ENCODE measurements around the gene TRPM7. TPM values are rescaled to one million over a fixed set of nuclear protein-coding genes. Genes with fewer than 3 reads are reported as not detected.
"Not testable (repeated sequence)": the region's sequence is repeated elsewhere in the genome, so short reads cannot be mapped to it uniquely, and the experiment has no call there.

Gene TRPM7
- total and polyA plus RNA-seq, 4 donors = 17.6 to 59.7 (median 37.1) TPM

DNA sequence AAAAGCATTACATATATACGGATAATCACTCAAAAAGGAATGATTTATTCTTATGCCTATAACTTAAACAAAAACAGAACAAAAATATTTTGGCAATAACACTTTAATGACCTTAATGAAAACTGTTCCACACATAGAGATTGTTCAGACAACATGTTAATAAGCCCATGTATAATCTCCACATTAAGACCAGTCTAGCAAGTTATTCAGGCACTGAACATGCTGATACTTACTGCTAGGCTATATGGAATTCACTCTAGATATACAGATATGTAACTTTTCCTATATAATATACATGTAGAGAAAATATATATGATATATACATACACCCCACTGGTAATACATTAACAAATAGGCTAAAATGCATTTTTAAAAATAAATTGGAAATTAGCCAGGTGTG is 96.3 kb downstream of the TRPM7 start:
- peaks cover 29% of the 10 kb centered on the region for H3K36me3 ChIP-seq (ENCODE audit: control insufficient read depth, insufficient read depth, low read length)
- H3K4me3 ChIP-seq (ENCODE audit: low read depth, low read length) = no peak overlapping the region
- no peaks in the 10 kb centered on the region for H3K4me1 ChIP-seq (ENCODE audit: control insufficient read depth, insufficient read depth, low read length)
- no peak for DNase-seq (ENCODE audit: low read depth in 4 of 6, low spot score in 6 of 6)
- no CpG with 5 or more reads among the region's 1 CpG for WGBS (ENCODE audit: insufficient coverage)
- no peaks in the 10 kb centered on the region for H3K27me3 ChIP-seq (ENCODE audit: control insufficient read depth, insufficient read depth, low read length)
- H3K9me3 ChIP-seq (ENCODE audit: control insufficient read depth, insufficient read depth, low read length) = no peaks in the 10 kb centered on the region
- no peak overlapping the region for H3K27ac ChIP-seq (ENCODE audit: low read depth, low read length)

DNA sequence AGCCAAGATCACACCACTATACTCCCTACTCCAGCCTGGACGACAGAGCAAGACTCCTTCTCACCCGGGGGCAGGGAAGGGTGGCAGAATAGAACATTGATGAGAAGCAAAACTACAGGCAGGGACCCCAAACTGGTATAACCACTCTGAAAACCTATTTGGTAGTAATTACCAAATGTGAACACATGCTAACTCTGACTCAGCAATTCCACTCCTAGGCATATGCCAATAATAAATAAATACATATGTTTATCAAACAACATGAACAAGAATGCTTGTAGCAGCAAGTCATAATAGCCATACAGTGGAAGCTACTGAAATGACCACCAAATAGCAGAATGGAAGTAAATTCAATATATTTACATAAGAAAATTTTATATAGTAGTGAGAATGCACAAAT is 109.1 kb downstream of the TRPM7 start:
- DNase-seq (ENCODE audit: low read depth in 4 of 6, low spot score in 6 of 6) = no peak
- H3K4me3 ChIP-seq (ENCODE audit: low read depth, low read length) = no peak overlapping the region
- no peaks in the 10 kb centered on the region for H3K4me1 ChIP-seq (ENCODE audit: control insufficient read depth, insufficient read depth, low read length)
- H3K36me3 ChIP-seq (ENCODE audit: control insufficient read depth, insufficient read depth, low read length) = peaks cover 11% of the 10 kb centered on the region
- H3K9me3 ChIP-seq (ENCODE audit: control insufficient read depth, insufficient read depth, low read length) = no peaks in the 10 kb centered on the region
- H3K27me3 ChIP-seq (ENCODE audit: control insufficient read depth, insufficient read depth, low read length) = no peaks in the 10 kb centered on the region
- no peak overlapping the region for H3K27ac ChIP-seq (ENCODE audit: low read depth, low read length)
- WGBS (ENCODE audit: insufficient coverage) = no CpG with 5 or more reads among the region's 2 CpGs

DNA sequence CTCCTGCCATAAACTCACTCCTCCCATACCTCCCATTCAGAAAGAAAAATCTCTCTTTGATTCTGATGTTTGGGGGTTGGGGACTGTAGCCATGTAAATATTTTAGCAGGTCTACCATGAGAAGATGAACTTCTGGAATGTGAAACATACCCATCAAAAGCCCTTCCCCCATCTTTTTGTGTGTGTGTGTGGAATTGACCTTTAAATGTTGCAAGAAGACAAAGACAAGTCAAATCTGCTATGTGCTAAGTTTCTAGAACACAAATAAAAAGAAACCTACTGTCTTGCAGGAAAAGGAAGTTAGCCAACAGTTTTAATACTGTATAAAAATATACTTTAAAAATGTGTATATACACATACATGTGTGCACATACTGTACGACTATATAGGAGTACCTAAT is 110.4 kb downstream of the TRPM7 start:
- H3K9me3 ChIP-seq (ENCODE audit: control insufficient read depth, insufficient read depth, low read length) = no peaks in the 10 kb centered on the region
- no peaks in the 10 kb centered on the region for H3K4me1 ChIP-seq (ENCODE audit: control insufficient read depth, insufficient read depth, low read length)
- H3K27ac ChIP-seq (ENCODE audit: low read depth, low read length) = no peak overlapping the region
- no CpG with 5 or more reads among the region's 1 CpG for WGBS (ENCODE audit: insufficient coverage)
- H3K36me3 ChIP-seq (ENCODE audit: control insufficient read depth, insufficient read depth, low read length) = peaks cover 10% of the 10 kb centered on the region
- no peak overlapping the region for H3K4me3 ChIP-seq (ENCODE audit: low read depth, low read length)
- DNase-seq (ENCODE audit: low read depth in 4 of 6, low spot score in 6 of 6) = no peak
- no peaks in the 10 kb centered on the region for H3K27me3 ChIP-seq (ENCODE audit: control insufficient read depth, insufficient read depth, low read length)

DNA sequence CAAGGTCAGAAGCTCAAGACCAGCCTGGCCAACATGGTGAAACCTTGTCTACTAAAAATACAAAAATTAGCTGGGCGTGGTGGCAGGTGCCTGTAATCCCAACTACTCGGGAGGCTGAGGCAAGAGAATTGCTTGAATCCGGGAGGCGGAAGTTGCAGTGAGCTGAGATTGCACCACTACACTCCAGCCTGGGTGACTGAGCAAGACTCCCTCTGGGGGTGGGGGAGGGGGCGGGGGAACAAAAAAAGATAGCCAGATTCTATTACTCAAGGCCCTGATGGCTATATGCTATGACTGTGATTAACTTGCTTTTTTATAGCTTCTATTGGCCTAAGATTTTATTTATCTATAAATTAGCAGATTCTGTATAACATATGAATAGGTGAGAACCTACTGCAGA is 112.8 kb downstream of the TRPM7 start:
- peaks cover 16% of the 10 kb centered on the region for H3K36me3 ChIP-seq (ENCODE audit: control insufficient read depth, insufficient read depth, low read length)
- not testable (repeated sequence) for H3K4me3 ChIP-seq (ENCODE audit: low read depth, low read length); H3K27ac ChIP-seq (ENCODE audit: low read depth, low read length); H3K27me3 ChIP-seq (ENCODE audit: control insufficient read depth, insufficient read depth, low read length); H3K4me1 ChIP-seq (ENCODE audit: control insufficient read depth, insufficient read depth, low read length); DNase-seq (ENCODE audit: low read depth in 4 of 6, low spot score in 6 of 6); H3K9me3 ChIP-seq (ENCODE audit: control insufficient read depth, insufficient read depth, low read length)
- no CpG with 5 or more reads among the region's 5 CpGs for WGBS (ENCODE audit: insufficient coverage)

DNA sequence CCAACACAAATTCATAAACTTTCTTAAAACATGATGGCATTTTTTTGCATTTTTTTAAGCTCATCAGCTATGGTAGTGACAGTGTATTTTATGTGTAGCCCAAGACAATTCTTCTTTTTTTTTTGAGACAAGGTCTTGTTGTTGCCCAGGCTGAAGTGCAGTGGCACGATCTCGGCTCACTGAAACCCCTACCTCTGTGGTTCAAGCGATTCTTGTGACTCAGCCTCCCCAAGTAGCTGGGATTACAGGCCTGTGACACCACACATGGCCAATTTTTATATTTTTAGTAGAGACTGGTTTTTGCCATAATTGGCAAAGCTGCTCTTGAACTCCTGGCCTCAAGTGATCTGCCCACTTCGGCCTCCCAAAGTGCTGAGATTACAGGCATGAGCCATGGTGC is 122.8 kb downstream of the TRPM7 start:
- no peak for DNase-seq (ENCODE audit: low read depth in 4 of 6, low spot score in 6 of 6)
- no peaks in the 10 kb centered on the region for H3K4me1 ChIP-seq (ENCODE audit: control insufficient read depth, insufficient read depth, low read length)
- WGBS (ENCODE audit: insufficient coverage) = 100% methylated on average over 4 of the region's 4 CpGs
- no peak overlapping the region for H3K4me3 ChIP-seq (ENCODE audit: low read depth, low read length)
- no peaks in the 10 kb centered on the region for H3K9me3 ChIP-seq (ENCODE audit: control insufficient read depth, insufficient read depth, low read length)
- H3K27ac ChIP-seq (ENCODE audit: low read depth, low read length) = no peak overlapping the region
- H3K36me3 ChIP-seq (ENCODE audit: control insufficient read depth, insufficient read depth, low read length) = peaks cover 18% of the 10 kb centered on the region
- no peaks in the 10 kb centered on the region for H3K27me3 ChIP-seq (ENCODE audit: control insufficient read depth, insufficient read depth, low read length)

DNA sequence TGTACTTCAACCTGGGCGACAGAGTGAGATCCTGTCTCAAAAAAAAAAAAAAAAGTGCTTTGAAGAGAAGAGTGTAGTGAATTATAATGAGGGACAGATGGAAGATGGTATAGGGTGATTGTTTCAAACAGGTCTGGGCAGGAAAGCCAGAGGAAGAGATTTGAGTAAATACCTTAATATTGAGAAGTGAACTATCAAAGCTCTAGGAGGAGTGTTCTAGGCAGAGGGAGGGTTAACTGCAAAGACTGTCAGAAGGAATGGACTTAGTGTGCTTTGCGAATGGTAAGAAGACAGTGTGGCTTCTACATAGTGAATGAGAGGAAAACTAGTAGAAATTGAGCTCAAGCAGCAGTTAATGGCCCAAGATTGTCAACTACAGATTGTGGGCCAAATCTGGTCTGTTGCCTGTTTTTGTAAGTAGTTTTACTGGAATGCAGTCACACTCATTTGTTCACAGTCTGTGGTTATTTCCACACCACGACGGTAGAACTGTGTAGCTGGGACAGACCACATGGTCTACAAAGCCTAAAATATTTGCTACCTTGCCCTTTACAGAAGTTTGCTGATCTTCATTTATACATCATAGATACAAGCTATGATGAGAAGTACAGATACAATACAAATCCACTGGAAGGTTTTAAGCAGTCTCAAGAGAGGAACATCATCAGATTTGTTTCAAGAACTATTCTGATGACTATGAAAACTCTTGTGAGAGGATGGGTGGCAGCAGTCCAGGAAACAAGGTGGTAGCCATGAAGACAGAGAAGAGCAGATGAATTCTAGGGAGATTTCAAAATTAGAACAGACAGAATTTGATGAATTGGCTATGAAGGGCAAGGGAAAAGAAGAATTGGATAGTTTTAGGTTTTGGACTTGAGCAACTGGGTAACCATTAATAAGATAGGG is 123.6 kb downstream of the TRPM7 start:
- WGBS (ENCODE audit: insufficient coverage) = 90% methylated on average over 2 of the region's 4 CpGs
- no peak for DNase-seq (ENCODE audit: low read depth in 4 of 6, low spot score in 6 of 6)
- H3K27me3 ChIP-seq (ENCODE audit: control insufficient read depth, insufficient read depth, low read length) = no peaks in the 10 kb centered on the region
- no peaks in the 10 kb centered on the region for H3K9me3 ChIP-seq (ENCODE audit: control insufficient read depth, insufficient read depth, low read length)
- no peaks in the 10 kb centered on the region for H3K4me1 ChIP-seq (ENCODE audit: control insufficient read depth, insufficient read depth, low read length)
- H3K4me3 ChIP-seq (ENCODE audit: low read depth, low read length) = no peak overlapping the region
- H3K36me3 ChIP-seq (ENCODE audit: control insufficient read depth, insufficient read depth, low read length) = peaks cover 16% of the 10 kb centered on the region
- H3K27ac ChIP-seq (ENCODE audit: low read depth, low read length) = no peak overlapping the region

DNA sequence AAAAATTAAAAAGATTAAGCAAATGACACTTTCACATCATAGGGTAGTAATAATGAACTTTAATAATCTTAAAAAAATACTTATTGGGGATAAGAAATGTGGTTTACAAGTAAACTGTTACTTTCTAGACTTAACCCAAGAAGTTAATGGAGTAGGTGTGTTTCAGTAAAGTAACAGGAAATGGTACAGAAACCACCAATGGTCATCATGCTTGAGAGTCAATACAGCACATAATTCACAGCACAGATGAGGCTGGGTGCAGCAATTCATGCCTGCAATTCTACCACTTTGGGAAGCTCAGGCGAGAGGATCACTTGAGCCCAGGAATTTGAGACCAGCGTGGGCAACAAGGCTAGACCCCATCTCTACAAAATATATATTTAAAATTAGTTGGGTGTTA is 128.6 kb downstream of the TRPM7 start:
- H3K9me3 ChIP-seq (ENCODE audit: control insufficient read depth, insufficient read depth, low read length) = no peaks in the 10 kb centered on the region
- DNase-seq (ENCODE audit: low read depth in 4 of 6, low spot score in 6 of 6) = no peak
- no peaks in the 10 kb centered on the region for H3K4me1 ChIP-seq (ENCODE audit: control insufficient read depth, insufficient read depth, low read length)
- H3K4me3 ChIP-seq (ENCODE audit: low read depth, low read length) = no peak overlapping the region
- H3K36me3 ChIP-seq (ENCODE audit: control insufficient read depth, insufficient read depth, low read length) = peaks cover 12% of the 10 kb centered on the region
- WGBS (ENCODE audit: insufficient coverage) = no CpG with 5 or more reads among the region's 2 CpGs
- no peak overlapping the region for H3K27ac ChIP-seq (ENCODE audit: low read depth, low read length)
- H3K27me3 ChIP-seq (ENCODE audit: control insufficient read depth, insufficient read depth, low read length) = no peaks in the 10 kb centered on the region

DNA sequence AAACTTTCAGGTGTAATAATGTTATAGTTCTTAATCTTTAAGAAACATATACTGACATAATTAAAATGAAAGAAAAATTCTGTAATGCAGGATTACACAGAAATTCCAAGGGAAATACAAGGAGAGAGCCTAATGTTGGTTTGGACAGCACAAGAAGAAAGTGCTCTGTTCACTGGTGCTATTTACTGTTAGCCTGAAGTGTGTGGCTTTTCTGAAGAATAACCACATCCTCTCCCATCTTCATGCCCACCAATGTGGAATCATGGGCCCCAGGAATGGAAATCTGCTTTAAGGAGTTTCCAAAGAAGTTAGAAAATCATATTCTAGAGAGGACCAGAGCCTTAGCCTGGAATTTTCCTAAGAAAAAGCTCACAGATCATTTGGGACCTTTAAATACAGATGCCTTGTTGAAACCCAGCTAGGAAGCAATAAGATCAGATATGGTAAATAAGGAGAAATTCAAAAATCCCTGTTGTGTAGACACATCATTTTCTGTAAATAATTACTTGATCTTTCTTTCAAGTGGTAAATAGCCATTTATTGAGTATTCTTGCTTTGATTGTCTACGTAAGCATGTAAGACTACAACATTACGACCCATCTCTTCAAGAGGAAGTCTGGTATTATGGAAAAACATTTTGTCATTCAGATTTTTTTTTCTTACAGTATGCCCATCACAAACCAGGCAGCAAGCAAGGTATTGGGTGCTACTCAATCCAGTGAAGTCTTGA is 129.8 kb downstream of the TRPM7 start:
- no peak for DNase-seq (ENCODE audit: low read depth in 4 of 6, low spot score in 6 of 6)
- no peaks in the 10 kb centered on the region for H3K4me1 ChIP-seq (ENCODE audit: control insufficient read depth, insufficient read depth, low read length)
- H3K36me3 ChIP-seq (ENCODE audit: control insufficient read depth, insufficient read depth, low read length) = peaks cover 11% of the 10 kb centered on the region
- H3K9me3 ChIP-seq (ENCODE audit: control insufficient read depth, insufficient read depth, low read length) = no peaks in the 10 kb centered on the region
- H3K27ac ChIP-seq (ENCODE audit: low read depth, low read length) = no peak overlapping the region
- no peak overlapping the region for H3K4me3 ChIP-seq (ENCODE audit: low read depth, low read length)
- no CpG with 5 or more reads among the region's 2 CpGs for WGBS (ENCODE audit: insufficient coverage)
- no peaks in the 10 kb centered on the region for H3K27me3 ChIP-seq (ENCODE audit: control insufficient read depth, insufficient read depth, low read length)

DNA sequence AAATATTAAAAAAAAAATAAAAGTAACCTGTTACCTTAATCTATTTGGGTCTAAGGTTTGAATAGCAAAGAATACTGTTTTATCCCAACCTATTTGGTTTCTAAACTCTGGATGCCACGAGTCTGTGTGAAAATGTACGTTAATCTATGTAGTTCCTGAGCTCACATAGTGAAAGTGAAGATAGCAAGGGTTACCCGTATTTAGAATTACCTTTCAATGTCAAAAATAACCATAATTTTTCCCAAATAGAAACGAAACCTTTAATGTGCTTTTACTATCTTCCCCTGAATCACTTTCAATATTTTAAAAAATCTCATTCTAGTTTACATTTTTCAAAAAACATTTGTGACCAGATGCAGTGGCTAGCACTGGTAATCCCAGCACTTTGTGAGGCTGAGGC is 134.4 kb downstream of the TRPM7 start:
- H3K27me3 ChIP-seq (ENCODE audit: control insufficient read depth, insufficient read depth, low read length) = no peaks in the 10 kb centered on the region
- 100% methylated on average over 2 of the region's 4 CpGs for WGBS (ENCODE audit: insufficient coverage)
- H3K36me3 ChIP-seq (ENCODE audit: control insufficient read depth, insufficient read depth, low read length) = no peaks in the 10 kb centered on the region

DNA sequence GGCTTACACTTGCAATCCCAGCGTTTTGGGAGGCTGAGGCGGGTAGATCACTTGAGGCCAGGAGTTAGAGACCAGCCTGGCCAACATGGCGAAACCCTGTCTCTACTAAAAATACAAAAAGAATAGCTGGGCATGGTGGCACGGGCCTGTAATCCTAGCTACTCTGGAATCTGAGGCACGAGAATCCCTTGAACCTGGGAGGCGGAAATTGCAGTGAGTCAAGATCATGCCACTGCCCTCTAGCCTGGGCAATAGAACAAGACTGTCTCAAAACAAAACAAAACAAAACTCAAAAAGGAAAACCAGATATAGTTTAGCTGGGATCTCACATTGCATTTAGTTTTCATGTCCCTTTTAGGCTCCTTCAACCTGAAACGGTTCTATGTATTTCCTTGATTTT is 137.3 kb downstream of the TRPM7 start:
- 92% methylated on average over 5 of the region's 7 CpGs for WGBS (ENCODE audit: insufficient coverage)

More for the DNA sequence above, 134.4 kb downstream of the TRPM7 start:
- DNase-seq (ENCODE audit: low read depth in 4 of 6, low spot score in 6 of 6) = no peak
- no peak overlapping the region for H3K4me3 ChIP-seq (ENCODE audit: low read depth, low read length)
- H3K4me1 ChIP-seq (ENCODE audit: control insufficient read depth, insufficient read depth, low read length) = no peaks in the 10 kb centered on the region
- no peaks in the 10 kb centered on the region for H3K9me3 ChIP-seq (ENCODE audit: control insufficient read depth, insufficient read depth, low read length)
- no peak overlapping the region for H3K27ac ChIP-seq (ENCODE audit: low read depth, low read length)

More for the DNA sequence above, 137.3 kb downstream of the TRPM7 start:
- H3K36me3 ChIP-seq (ENCODE audit: control insufficient read depth, insufficient read depth, low read length) = no peaks in the 10 kb centered on the region
- no peaks in the 10 kb centered on the region for H3K9me3 ChIP-seq (ENCODE audit: control insufficient read depth, insufficient read depth, low read length)
- no peaks in the 10 kb centered on the region for H3K4me1 ChIP-seq (ENCODE audit: control insufficient read depth, insufficient read depth, low read length)
- no peak overlapping the region for H3K27ac ChIP-seq (ENCODE audit: low read depth, low read length)
- DNase-seq (ENCODE audit: low read depth in 4 of 6, low spot score in 6 of 6) = no peak
- no peak overlapping the region for H3K4me3 ChIP-seq (ENCODE audit: low read depth, low read length)
- H3K27me3 ChIP-seq (ENCODE audit: control insufficient read depth, insufficient read depth, low read length) = no peaks in the 10 kb centered on the region
